HPDE6-E6E7 (cell line): ENCODE measurements around the gene TBC1D3B.
A peak's percentile ranks its signal among the peaks of the same experiment; 100 is the strongest.
"Not testable (repeated sequence)": the region's sequence is repeated elsewhere in the genome, so short reads cannot be mapped to it uniquely, and the experiment has no call there.

Experiments used
- DNase-seq: peaks from one replicate; pipeline ENCODE4 v3.0.0; 2011; ENCODE audit warnings: missing footprints; ENCODE audit errors: extremely low spot score

Gene TBC1D3B

DNA sequence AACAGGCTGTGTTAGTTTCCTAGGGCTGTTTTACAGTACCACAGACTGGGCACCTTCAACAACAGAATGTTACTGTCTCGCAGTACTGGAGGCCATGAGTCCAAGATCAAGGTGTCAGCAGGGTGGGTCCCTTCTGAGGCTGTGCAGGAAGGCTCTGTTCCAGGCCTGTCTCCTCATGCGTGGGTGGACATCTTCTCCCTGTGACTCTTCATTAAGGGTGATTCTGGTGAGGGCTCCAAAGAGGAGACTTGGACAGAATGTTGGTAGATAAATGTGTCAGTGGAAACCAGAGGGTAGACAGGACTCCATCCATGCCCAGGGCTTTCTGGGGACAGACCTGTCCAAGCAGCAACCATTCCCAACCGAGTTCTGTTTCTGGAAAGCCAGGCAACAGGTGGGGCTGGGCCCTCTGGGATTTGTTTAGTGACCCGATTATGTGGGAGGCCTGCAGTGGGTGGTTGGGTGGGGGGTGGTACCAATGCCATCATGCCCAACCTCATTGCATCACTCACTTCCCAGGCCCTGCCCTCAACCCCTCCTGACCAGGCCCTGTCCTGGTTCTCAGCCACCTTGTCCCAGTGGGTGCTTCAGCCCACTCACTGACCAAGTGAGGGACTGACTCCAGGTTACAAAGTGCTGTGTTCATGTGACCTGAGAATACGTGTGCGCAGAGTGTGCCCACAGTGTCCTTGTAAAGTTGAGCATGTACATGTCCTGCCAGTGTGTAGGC lies 5.2 kb upstream of the TBC1D3B start:
- DNase-seq, result not testable (repeated sequence)

DNA sequence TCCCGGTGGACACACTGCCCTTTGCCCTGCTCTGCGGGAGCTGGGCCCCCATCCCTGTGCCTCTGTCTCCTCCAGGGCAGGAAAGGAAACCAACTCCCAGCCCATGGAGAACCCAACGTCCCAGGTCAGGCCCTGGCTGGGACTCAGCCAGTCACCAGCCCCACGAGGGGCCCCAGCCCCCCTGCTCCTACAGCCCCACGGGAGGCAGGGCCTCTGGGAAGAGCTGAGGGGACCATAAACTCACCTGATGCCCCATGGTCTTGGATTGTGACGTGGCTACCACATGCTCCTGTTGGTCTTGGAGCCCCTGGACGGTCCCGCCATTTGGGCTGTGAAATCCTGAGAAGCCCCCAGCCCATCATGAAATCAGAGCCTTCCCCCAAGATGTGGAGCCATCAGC lies 7.6 kb downstream of the TBC1D3B start:
- not testable (repeated sequence) for DNase-seq

GRCh38 chr17:36153895-36154610 lies 22.4 kb downstream of the TBC1D3B start:
- no peak for DNase-seq

DNA sequence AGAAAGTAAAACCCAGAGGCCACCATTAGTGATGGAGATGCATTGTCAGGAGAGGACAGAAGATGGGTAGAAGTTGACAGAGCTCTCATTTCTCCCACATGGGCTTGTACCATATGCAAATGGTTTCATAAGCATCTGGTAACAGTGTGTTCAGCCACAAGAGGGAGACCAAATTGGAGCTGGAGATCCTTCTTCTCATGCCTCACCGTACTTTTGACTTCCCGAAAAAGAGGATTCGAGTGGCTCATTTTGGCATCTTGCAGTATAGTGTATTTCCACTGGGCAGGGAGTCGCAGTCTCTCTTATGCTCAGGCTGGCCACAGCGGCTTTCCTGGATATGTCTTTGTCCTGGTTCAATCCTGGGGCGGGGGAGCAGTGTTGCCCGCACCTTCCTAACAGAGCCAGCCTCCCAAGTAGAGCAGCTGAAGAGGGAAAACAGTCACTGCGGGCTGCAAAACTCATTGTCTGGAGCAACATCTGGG lies 23.8 kb downstream of the TBC1D3B start:
- no peak for DNase-seq

DNA sequence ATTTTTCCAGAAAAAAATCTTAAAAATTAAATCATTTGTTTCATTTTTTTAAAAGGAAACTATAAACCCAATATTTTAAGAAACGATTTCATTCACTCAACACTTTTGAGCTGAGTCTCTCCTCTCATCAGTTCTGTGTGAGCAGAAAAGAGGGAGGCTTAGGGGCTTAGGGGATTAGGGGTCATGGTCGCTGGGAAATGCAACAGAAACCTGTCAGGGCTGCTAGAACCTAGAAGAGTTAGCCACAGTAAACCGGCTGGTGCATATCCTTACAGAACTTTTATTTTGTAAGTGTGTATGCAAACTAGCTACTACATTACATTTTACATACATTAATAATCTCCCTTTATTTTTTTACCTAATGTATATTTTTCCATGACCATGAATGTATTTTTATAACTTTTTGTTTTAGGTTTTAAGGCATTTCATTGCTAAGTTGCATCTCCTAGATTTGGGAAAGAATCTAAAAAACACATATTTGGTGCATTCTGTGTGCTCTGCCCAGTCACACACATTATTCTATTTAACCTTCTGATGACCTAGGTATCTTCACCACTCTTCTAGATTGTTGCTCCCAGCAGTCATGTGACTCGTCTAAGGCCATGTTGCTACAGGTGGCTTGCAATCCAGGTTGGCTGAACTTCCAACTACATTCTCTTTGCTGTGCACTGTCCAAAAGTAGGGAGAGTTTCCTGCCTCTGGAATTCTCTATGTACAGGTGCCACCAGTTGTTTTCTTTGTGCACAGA lies 24.4 kb downstream of the TBC1D3B start:
- DNase-seq, result no peak

DNA sequence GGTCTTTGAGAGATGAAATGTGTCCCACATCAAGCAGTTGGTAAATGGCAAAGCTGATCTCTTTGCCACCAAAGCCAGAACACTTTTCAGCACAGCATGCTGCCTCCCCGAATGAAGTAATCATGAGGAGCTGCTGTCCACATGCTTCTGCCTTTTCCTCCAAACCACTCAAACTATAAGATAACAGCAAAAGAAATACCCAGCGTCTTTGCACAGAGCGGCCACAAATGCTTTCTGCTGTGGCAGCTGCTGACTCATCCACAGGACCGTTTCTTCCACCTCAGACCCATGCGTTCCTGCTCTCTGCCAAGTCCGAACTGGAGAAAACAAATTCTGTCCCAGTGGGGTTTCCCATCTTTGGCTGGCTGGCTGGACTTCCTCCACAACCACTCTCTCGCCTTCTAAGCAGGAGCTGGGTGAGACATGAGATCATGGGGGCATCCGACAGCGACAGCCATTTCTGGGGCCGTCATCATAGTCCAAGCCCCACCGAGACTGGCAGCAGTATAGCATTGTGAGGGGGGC lies 27.1 kb downstream of the TBC1D3B start:
- no peak for DNase-seq

DNA sequence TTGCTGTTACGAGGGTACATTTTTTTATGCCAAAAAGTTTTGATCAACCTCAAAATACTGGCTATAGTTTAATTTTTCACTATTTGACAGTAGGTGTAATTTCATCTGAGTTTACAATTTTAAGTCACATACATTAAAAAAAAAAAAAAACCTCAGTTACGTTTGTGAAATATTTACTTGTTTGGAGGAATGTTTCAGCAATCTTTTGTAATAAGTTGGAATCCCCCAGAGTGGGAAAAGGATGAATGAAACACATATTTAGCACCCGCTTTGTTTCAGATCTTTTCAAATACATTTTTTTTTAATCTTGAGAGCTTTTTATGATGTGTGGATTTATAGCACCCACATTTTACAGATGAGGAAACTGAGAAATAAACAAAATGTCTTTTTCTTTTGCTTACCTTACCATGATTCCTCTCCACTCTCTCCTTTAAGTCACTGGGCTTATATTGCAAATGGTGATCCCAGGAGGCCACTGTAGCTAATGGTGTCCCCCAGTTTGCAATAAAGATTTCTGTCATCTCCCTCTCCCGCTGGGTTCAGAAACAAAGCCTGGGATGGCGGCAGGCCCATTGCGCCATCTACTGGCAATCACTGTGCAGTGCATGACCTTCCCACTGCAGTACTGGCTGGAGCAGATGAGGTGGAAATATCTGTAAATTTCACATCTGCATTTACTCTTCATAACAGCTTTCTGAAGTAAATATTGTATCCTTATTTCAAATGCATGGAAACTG lies 27.7 kb downstream of the TBC1D3B start:
- DNase-seq, result peak; percentile 90

DNA sequence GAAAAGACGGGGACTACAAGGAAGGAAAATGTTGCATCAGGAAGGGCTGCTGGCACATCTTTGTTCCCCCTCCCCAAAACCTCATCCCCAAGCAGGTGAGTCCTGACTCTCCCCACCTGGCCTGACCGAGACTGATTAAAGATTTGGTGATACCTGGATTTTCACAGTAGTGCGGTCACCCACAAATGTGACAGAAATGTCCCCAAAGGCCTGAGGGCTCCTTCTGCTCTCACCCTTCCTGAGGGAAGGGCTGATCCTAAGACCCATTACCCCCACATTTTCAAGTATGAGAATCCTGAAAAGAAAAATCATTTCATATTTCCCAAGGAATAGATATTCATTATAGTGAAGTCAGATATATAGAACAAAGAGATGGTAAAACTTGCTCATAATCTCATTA lies 28.8 kb downstream of the TBC1D3B start:
- no peak for DNase-seq

GRCh38 chr17:36144981-36145729 lies 31.3 kb downstream of the TBC1D3B start:
- no peak for DNase-seq

- DNase-seq, result no peak
Measured at GRCh38 chr17:36144014-36144413, 32.4 kb downstream of the TBC1D3B start.

- DNase-seq, result no peak
Measured at GRCh38 chr17:36142806-36143205, 33.6 kb downstream of the TBC1D3B start.

- DNase-seq, result no peak
Measured at GRCh38 chr17:36142235-36142634, 34.2 kb downstream of the TBC1D3B start.

DNA sequence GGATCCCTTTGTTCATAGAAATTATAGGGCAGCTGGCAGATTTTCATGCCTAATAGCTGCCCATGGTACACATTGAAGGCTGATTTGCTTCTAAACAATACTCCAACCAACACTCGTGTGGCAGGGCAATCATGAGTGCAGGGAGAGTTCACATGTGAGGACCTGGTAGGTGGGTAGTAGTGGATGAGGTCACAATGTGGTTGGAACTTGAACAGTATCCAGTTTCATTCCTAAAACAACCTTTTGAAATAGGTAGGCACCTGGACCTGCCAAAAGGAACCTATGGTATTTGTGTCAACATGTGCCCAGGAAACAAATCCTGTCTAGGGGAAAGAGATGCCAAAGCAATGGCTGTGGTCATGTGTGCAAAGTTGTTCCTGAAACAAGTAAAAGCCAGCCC lies 40.0 kb downstream of the TBC1D3B start:
- DNase-seq, result no peak

- DNase-seq, result no peak
Measured at GRCh38 chr17:36136036-36136435, 40.4 kb downstream of the TBC1D3B start.

DNA sequence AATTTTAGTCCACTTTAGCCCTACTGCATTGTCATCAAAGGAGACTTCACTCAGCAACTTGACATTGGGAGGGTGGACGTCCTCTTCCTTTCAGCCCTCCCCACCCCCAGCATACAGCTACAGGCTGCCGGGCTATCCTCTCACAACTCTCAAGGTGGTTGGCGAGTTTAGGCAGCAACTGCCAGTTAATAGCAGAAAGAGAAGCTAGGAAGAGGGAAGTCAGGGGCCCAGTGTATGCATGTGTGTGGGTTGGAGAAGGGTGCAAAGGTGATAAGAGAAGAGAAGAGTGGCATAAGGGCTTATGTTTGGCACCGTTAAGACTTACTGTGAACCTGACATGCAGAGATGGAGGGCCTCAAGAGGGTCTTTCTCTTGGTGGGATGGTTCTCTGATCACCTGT lies 41.0 kb downstream of the TBC1D3B start:
- no peak for DNase-seq

- DNase-seq, result no peak
Measured at GRCh38 chr17:36133602-36134236, 42.7 kb downstream of the TBC1D3B start.

- no peak for DNase-seq
Measured at GRCh38 chr17:36132421-36132831, 44.0 kb downstream of the TBC1D3B start.

DNA sequence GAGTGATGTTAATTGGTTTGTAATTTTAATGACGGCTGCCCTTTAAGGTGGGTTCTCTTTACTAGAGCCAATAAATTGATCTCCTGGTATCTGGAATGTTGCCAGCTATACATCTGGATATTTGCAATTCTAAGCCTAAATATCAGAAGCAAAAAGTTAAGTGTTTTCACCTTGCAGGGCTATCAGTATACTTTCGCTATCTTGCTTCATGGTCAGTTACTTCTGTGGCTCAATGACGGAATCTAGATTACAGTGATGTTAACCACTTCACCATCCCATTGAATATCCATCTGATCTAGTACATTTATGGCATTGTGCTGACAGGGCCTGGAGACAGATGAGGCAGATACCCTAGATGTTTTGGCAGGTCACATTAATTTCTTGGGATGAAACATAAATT lies 44.5 kb downstream of the TBC1D3B start:
- no peak for DNase-seq

DNA sequence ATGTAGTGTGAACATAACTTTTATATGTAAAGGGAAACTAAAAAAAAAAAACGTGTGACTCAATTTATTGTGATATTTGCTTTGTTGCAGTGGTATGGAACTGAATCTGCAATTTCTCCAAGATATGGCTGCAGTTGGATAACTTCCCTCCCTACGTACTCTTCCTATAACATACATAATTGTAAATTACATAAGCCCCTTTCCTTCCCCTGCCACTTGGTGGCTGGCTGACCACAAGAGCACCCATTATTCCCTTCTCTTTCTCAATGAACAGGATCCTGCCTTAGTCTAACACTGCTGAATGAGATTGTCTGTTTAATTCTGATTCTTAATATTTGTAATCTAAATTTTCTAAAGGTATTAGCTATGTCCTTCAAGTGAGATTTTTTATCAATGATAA lies 45.0 kb downstream of the TBC1D3B start:
- DNase-seq, result no peak

DNA sequence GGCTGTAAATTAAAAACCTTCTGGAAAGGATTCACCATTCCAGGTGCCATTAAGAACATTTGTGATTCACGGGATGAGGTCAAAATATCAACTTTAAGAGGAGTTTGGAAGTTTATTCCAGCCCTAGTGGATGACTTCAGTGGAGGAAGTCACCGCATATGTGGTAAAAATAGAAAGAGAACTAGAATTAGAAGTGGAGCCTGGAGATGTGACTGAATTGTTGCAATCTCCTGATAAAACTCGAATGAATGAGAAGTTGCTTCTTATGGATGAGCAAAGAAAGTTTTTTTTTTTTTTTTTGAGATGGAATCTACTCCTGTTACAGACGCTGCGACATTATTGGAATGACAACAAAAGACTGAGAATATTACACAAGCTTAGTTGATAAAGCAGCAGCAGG lies 46.1 kb downstream of the TBC1D3B start:
- no peak for DNase-seq
